Measurements from ENCODE around the gene PFKFB1. TPM values are rescaled to one million over a fixed set of nuclear protein-coding genes. Genes with fewer than 3 reads are reported as not detected.

Gene PFKFB1
- total RNA-seq, 1 experiment from 2014 or later, result not detected

DNA sequence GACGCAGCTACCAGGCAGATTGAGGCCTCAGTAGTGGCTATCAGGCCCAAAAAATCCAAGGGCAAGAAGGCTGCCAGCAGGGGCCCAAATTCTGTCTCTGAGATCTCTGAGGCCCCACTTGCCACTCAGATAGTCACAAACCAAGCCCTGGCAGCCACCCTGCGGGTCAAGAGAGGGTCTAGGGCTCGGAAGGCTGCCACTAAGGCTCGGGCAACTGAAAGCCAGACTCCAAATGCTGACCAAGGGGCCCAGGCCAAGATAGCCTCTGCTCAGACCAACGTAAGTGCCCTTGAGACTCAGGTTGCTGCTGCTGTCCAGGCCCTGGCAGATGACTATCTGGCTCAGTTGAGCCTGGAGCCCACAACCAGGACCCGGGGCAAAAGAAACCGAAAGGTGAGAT is 70.6 kb downstream of the PFKFB1 start:
- no peaks in the 10 kb centered on the region for H3K36me3 ChIP-seq
- no peaks in the 10 kb centered on the region for H3K9me3 ChIP-seq (replicated peaks)
- H3K4me1 ChIP-seq (replicated peaks), result no peaks in the 10 kb centered on the region
- no peak overlapping the region for H3K27ac ChIP-seq
- H3K4me3 ChIP-seq, result no peak overlapping the region
- DNase-seq (ENCODE audit: low read depth in 1 of 2, low spot score in 2 of 2), result no peak
- no peaks in the 10 kb centered on the region for H3K27me3 ChIP-seq (replicated peaks)

DNA sequence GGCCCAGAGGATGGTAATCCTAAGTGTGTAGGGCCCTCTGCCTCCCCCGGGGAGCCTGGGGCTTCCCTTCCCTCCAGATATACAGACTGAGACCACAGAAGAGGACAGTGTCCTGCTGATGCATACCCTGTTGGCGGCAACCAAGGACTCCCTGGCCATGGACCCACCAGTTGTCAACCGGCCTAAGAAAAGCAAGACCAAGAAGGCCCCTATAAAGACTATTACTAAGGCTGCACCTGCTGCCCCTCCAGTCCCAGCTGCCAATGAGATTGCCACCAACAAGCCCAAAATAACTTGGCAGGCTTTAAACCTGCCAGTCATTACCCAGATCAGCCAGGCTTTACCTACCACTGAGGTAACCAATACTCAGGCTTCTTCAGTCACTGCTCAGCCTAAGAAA is 71.4 kb downstream of the PFKFB1 start:
- Histone ChIP-seq H3K4me3 (no peak overlapping the region), H3K36me3 (no peaks in the 10 kb centered on the region), H3K4me1 (replicated peaks) (no peaks in the 10 kb centered on the region), H3K9me3 (replicated peaks) (no peaks in the 10 kb centered on the region), H3K27ac (no peak overlapping the region), H3K27me3 (replicated peaks) (no peaks in the 10 kb centered on the region)
- DNase-seq (ENCODE audit: low read depth in 1 of 2, low spot score in 2 of 2), result no peak

GRCh38 chrX:54921427-54922021 is 72.5 kb downstream of the PFKFB1 start:
- H3K9me3 ChIP-seq (replicated peaks), result no peaks in the 10 kb centered on the region
- H3K4me3 ChIP-seq, result peak overlapping the region; percentile 37
- DNase-seq (ENCODE audit: low read depth in 1 of 2, low spot score in 2 of 2), result peak; percentile 3 to 61
- H3K4me1 ChIP-seq (replicated peaks), result no peaks in the 10 kb centered on the region
- no peaks in the 10 kb centered on the region for H3K36me3 ChIP-seq
- H3K27me3 ChIP-seq (replicated peaks), result no peaks in the 10 kb centered on the region
- no peak overlapping the region for H3K27ac ChIP-seq

- DNase-seq (ENCODE audit: low read depth in 1 of 2, low spot score in 2 of 2), result peak in 1 of 2 experiments; percentile 1
- no peaks in the 10 kb centered on the region for H3K4me1 ChIP-seq (replicated peaks)
- H3K4me3 ChIP-seq, result peak within 1 kb of the TSS; percentile 37
- H3K9me3 ChIP-seq (replicated peaks), result no peaks in the 10 kb centered on the region
- no peaks in the 10 kb centered on the region for H3K36me3 ChIP-seq
- H3K27ac ChIP-seq, result no peak within 1 kb of the TSS
- H3K27me3 ChIP-seq (replicated peaks), result no peaks in the 10 kb centered on the region
Observed at GRCh38 chrX:54920610-54921426, 73.2 kb downstream of the PFKFB1 start, which contains the start of gene TRO. Gene TRO (plus strand): TSS chrX:54920824. CDS start chrX:54922247, 1,423 bp downstream.

DNA sequence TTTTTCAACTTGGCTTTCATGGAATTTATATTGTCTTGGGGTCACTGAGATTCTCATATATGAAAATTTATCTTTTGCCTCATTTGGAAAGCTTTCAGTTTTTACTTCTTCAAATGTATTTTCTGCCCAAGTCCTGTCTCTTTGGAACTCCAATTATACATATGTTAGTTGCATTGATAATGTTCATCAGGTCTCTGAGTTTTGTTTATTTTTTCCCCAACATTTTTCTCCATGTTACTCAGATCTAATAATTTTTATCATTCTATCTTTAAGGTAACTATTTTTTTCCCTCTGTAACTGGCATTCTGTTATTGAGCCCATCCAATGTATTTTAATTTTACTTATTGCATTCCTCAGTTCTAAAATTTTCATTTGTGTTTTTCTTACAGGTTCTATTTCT is 84.0 kb downstream of the PFKFB1 start:
- no peaks in the 10 kb centered on the region for H3K36me3 ChIP-seq
- no peaks in the 10 kb centered on the region for H3K9me3 ChIP-seq (replicated peaks)
- H3K4me3 ChIP-seq, result no peak overlapping the region
- H3K27me3 ChIP-seq (replicated peaks), result no peaks in the 10 kb centered on the region
- no peak for DNase-seq (ENCODE audit: low read depth in 1 of 2, low spot score in 2 of 2)
- H3K27ac ChIP-seq, result no peak overlapping the region
- H3K4me1 ChIP-seq (replicated peaks), result no peaks in the 10 kb centered on the region

DNA sequence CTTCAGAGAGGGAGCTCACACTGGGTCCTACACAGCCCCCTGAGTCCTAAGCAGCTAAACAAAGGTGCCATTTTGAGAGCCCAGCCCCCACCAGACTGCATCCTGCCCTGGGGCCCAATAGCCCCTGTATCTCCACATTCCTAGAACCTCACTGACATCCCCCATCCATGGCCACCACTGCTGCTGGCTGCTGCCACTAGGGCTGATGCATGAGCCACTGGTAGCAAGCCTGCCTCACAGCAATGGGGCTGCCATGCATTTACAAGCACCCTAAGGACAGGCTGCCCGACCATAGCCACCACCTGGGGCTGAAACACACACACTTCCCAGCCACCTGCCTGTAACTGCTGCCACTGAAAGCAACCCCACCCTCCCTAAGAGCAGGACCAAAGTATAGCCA is 99.8 kb downstream of the PFKFB1 start:
- Histone ChIP-seq H3K36me3 (no peaks in the 10 kb centered on the region), H3K9me3 (replicated peaks) (no peaks in the 10 kb centered on the region), H3K4me1 (replicated peaks) (no peaks in the 10 kb centered on the region), H3K27ac (no peak overlapping the region), H3K27me3 (replicated peaks) (no peaks in the 10 kb centered on the region), H3K4me3 (no peak overlapping the region)
- DNase-seq (ENCODE audit: low read depth in 1 of 2, low spot score in 2 of 2), result no peak

DNA sequence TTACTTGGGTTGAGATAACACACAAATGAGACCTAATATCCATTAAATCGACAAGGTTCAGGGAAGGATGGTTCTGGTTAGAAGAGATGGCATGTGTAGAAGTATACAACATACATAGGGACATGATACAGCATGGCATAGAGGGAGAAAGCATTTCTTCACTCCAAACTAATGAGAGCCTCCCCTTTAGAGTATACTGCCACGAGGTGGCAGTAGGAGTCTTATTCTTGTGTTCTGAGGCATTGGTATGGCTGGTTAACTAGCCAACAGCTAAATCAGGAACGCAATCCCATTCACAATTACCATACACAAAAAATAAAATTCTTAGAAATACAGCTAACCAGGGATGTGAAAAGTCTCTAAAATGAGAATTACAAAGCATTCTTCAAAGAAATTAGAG is 102.4 kb downstream of the PFKFB1 start:
- Histone ChIP-seq H3K27ac (no peak overlapping the region), H3K9me3 (replicated peaks) (no peaks in the 10 kb centered on the region), H3K27me3 (replicated peaks) (no peaks in the 10 kb centered on the region), H3K36me3 (no peaks in the 10 kb centered on the region), H3K4me3 (no peak overlapping the region), H3K4me1 (replicated peaks) (no peaks in the 10 kb centered on the region)
- DNase-seq (ENCODE audit: low read depth in 1 of 2, low spot score in 2 of 2), result peak in 1 of 2 experiments; percentile 10

GRCh38 chrX:54885740-54886139 is 108.2 kb downstream of the PFKFB1 start:
- H3K4me3 ChIP-seq, result no peak overlapping the region
- H3K36me3 ChIP-seq, result no peaks in the 10 kb centered on the region
- H3K27ac ChIP-seq, result no peak overlapping the region
- no peaks in the 10 kb centered on the region for H3K9me3 ChIP-seq (replicated peaks)
- no peaks in the 10 kb centered on the region for H3K27me3 ChIP-seq (replicated peaks)
- no peak for DNase-seq (ENCODE audit: low read depth in 1 of 2, low spot score in 2 of 2)
- H3K4me1 ChIP-seq (replicated peaks), result no peaks in the 10 kb centered on the region

Other genes starting within 250 kb of the PFKFB1 start
- not detected in 2 replicates for gene ITIH6, start 195.9 kb downstream of the PFKFB1 start, total RNA-seq (2014; rRNA removed; shearing (Covaris generic))
- 166 and 179 TPM in 2 replicates for gene MAGED2, start 186.4 kb downstream of the PFKFB1 start, total RNA-seq (2014; rRNA removed; shearing (Covaris generic))
- gene TRO, start 73.4 kb downstream of the PFKFB1 start, total RNA-seq (2014; rRNA removed; shearing (Covaris generic)), result 13.6 and 25.3 TPM in 2 replicates
- 13.1 and 15.7 TPM in 2 replicates for gene APEX2, start 6.2 kb upstream of the PFKFB1 start, total RNA-seq (2014; rRNA removed; shearing (Covaris generic))
- gene ALAS2, start 36.8 kb upstream of the PFKFB1 start, total RNA-seq (2014; rRNA removed; shearing (Covaris generic)), result not detected in 2 replicates
- not detected in 2 replicates for gene PAGE2B, start 80.8 kb upstream of the PFKFB1 start, total RNA-seq (2014; rRNA removed; shearing (Covaris generic))
- not detected in 2 replicates for gene PAGE2, start 94.8 kb upstream of the PFKFB1 start, total RNA-seq (2014; rRNA removed; shearing (Covaris generic))
- gene PAGE5, start 226.2 kb upstream of the PFKFB1 start, total RNA-seq (2014; rRNA removed; shearing (Covaris generic)), result not detected in 2 replicates

Data from SJSA1 (cell line).